Nephron (organoid): Measurements from ENCODE around the gene POC1B.

Experiments
- H3K27ac Mint-ChIP-seq, 3 experiments: 2 replicates each; pipeline ENCODE4 v1.8.0; 2020; ENCODE audit warnings: mixed read lengths in 3 of 3, mild to moderate bottlenecking in 2 of 3, moderate library complexity in 1 of 3
- H3K27me3 Mint-ChIP-seq: 2 replicates; pipeline ENCODE4 v1.8.0; 2021; ENCODE audit warnings: low read depth, mild to moderate bottlenecking, moderate library complexity, mixed read lengths
- H3K36me3 Mint-ChIP-seq: 2 replicates; pipeline ENCODE4 v1.8.0; 2020; ENCODE audit warnings: low read depth, mixed read lengths
- H3K4me1 Mint-ChIP-seq: 2 replicates; pipeline ENCODE4 v1.8.0; 2020; ENCODE audit warnings: mixed read lengths
- H3K4me3 Mint-ChIP-seq, 3 experiments: 2 replicates each; pipeline ENCODE4 v1.8.0; 2020; ENCODE audit warnings: mild to moderate bottlenecking in 3 of 3, mixed read lengths in 3 of 3, moderate library complexity in 2 of 3
- H3K9me3 Mint-ChIP-seq: 2 replicates; pipeline ENCODE4 v1.8.0; 2020; ENCODE audit warnings: mixed read lengths
- CTCF ChIP-seq, 3 experiments: fragments of 200-600 bp; sonication (generic); IDR thresholded peaks; one replicate each; pipeline ENCODE4 v1.5.0; 2021; ENCODE audit warnings: antibody characterized with exemption in 3 of 3; ENCODE audit not compliant: unreplicated experiment in 3 of 3

Gene POC1B

GRCh38 chr12:89479982-89480381 is 45.9 kb downstream of the POC1B start:
- no peaks in the 10 kb centered on the region for H3K9me3 Mint-ChIP-seq
- H3K4me1 Mint-ChIP-seq: peaks cover 3% of the 10 kb centered on the region
- H3K4me3 Mint-ChIP-seq: no peak overlapping the region
- H3K36me3 Mint-ChIP-seq: no peaks in the 10 kb centered on the region
- no peaks in the 10 kb centered on the region for H3K27me3 Mint-ChIP-seq
- no peak for TF ChIP-seq CTCF (IDR thresholded peaks at IDR 0.05; ENCODE audit: unreplicated experiment in 3 of 3)
- H3K27ac Mint-ChIP-seq: no peak overlapping the region

- H3K4me1 Mint-ChIP-seq: peaks cover 3% of the 10 kb centered on the region
- H3K36me3 Mint-ChIP-seq: no peaks in the 10 kb centered on the region
- TF ChIP-seq CTCF (IDR thresholded peaks at IDR 0.05; ENCODE audit: unreplicated experiment in 3 of 3): no peak
- H3K9me3 Mint-ChIP-seq: no peaks in the 10 kb centered on the region
- H3K27me3 Mint-ChIP-seq: no peaks in the 10 kb centered on the region
- no peak overlapping the region for H3K4me3 Mint-ChIP-seq
- no peak overlapping the region for H3K27ac Mint-ChIP-seq
These were observed 48.1 kb downstream of the POC1B start for GRCh38 chr12:89477633-89478279.

- Mint-ChIP-seq H3K27me3 (no peaks in the 10 kb centered on the region), H3K4me3 (no peak overlapping the region), H3K4me1 (peaks cover 3% of the 10 kb centered on the region), H3K9me3 (no peaks in the 10 kb centered on the region), H3K27ac (no peak overlapping the region), H3K36me3 (no peaks in the 10 kb centered on the region)
- TF ChIP-seq CTCF (IDR thresholded peaks at IDR 0.05; ENCODE audit: unreplicated experiment in 3 of 3): no peak
These were observed 48.8 kb downstream of the POC1B start for GRCh38 chr12:89476904-89477595.

GRCh38 chr12:89476232-89476631 is 49.6 kb downstream of the POC1B start:
- no peaks in the 10 kb centered on the region for H3K9me3 Mint-ChIP-seq
- H3K27ac Mint-ChIP-seq: no peak overlapping the region
- H3K4me1 Mint-ChIP-seq: peaks cover 2% of the 10 kb centered on the region
- no peak for TF ChIP-seq CTCF (IDR thresholded peaks at IDR 0.05; ENCODE audit: unreplicated experiment in 3 of 3)
- no peaks in the 10 kb centered on the region for H3K36me3 Mint-ChIP-seq
- no peaks in the 10 kb centered on the region for H3K27me3 Mint-ChIP-seq
- no peak overlapping the region for H3K4me3 Mint-ChIP-seq

- Mint-ChIP-seq H3K9me3 (no peaks in the 10 kb centered on the region), H3K4me1 (no peaks in the 10 kb centered on the region), H3K36me3 (no peaks in the 10 kb centered on the region), H3K4me3 (no peak overlapping the region), H3K27ac (no peak overlapping the region), H3K27me3 (no peaks in the 10 kb centered on the region)
- no peak for TF ChIP-seq CTCF (IDR thresholded peaks at IDR 0.05; ENCODE audit: unreplicated experiment in 3 of 3)
These were observed 50.5 kb downstream of the POC1B start for GRCh38 chr12:89475203-89475990.
